CD4-positive, alpha-beta T cell treated with Interleukin-6 at 100 ng/mL for 8 hours (primary cell): ENCODE data around the gene RPS14.

Experiments
- DNase-seq: peaks from one replicate; pipeline ENCODE4 v3.0.0-alpha.2; 2020; ENCODE audit warnings: mixed read lengths, low spot score

Gene RPS14

DNA sequence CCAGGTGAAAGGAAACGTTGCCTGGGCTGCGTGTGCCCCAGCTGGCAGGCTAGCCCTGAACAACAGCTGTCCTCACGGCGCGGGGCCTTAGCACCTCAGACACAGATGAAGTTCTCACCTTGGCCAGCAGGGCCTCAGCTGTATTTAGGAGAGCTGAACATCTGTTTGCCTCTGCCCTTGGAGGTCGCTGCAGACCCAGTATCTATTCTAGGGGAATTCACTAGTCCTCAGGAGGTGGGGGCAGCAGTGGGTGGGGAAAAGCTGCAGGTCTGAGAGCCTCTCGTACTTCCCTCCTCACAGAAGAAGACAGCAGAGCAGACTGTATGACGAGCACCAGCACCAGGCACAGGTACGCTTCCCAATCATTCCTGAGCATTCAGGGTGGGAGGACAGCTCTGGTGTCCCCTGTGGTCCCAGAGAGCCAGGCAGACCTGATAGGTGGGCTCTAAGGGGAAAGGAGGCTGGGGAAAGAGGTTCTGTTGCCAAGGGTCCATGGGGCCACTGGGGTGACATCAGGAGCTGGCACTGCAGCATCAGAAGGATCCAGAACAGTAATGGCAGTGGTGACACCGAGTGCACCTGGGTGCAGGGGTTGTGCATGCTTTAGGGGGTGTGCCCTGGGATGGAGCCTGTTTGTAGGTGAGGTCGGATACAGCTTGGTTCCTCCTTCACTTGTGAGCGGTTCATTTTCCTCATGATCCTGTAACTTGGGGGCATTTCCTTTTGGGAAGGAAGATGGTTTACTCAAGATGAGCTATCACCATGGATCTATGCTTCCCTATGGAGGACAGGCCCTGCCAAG, 50.6 kb downstream of the RPS14 start:
- no peak for DNase-seq

GRCh38 chr5:150397782-150398721, 51.5 kb downstream of the RPS14 start:
- no peak for DNase-seq

DNA sequence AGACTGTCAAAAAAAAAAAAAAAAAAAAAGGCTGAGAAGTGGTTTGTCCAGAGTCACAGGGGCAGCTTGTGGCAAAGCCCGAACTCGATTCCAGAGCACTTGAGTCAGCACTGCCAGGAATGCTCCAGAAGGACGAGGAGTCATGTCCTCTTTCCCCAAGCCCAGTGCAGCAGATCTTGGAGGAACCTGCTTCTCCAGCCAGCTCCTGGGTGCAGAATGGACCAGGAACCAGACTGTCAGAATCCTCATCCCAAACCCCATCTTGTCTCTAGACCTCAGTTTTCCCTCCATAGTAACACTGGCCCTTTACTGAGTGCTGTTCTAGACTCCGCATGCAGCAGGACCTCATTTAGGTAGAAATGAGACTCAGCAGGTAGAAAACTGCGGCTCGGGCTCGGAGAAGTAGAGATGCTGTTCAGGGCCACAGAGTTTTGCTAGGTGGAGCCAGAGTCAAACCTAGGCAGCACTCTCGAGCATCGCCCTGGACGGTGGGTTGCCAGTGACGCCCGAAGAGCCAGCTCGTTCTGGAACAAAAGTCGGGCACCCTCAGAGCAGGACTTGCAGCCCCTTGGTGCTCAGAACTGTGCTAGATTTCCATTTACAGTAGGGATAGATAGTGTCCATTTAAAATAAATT, 52.3 kb downstream of the RPS14 start:
- DNase-seq = no peak

- no peak for DNase-seq
Measured at GRCh38 chr5:150396267-150396666, 53.3 kb downstream of the RPS14 start.

GRCh38 chr5:150395688-150395975, 53.9 kb downstream of the RPS14 start:
- DNase-seq = no peak

GRCh38 chr5:150394912-150395687, 54.4 kb downstream of the RPS14 start:
- DNase-seq = no peak

DNA sequence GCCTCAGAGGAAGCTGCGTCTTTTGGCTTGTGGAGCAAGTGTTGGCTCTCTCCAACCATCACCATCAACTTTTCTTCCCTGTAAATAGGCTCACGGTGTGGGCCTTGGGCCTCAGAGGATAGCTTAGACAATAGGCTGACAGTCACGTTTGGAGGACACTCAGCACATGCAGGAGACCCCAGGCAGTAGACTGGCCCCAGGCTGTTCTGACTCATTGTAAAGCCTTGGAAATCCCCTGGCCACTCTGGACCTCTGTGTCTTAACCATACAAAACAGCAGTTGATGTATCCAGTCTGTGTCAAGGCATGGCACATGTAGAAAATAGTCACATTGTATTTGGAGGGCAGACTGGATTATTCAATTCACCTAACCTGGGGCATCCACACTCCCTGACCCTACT, 55.4 kb downstream of the RPS14 start:
- DNase-seq = no peak

- DNase-seq = no peak
Measured at GRCh38 chr5:150393096-150393645, 56.4 kb downstream of the RPS14 start.

DNA sequence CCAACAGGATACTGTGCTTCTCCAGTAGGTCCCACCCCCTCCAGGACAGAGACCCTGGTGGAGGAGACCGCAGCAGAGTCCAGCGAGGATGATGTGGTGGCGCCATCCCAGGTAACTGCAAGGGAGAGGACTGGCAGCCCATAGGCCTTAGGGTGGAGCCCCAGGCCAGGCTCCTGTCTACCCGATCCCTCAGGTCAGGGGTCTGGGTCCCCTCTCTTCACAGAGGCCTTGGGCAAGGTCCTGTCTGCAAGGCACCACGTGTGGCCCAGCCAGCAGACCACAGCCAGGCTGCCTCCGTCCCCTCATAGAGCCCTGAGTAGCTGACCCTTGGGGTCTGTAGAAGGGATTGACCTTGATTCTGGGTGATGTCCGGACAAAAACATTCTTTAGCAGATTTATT, 56.9 kb downstream of the RPS14 start:
- no peak for DNase-seq
